ENCODE measurements around the gene COL23A1. TPM values are rescaled to one million over a fixed set of nuclear protein-coding genes. Genes with fewer than 3 reads are reported as not detected.

Gene COL23A1
- total RNA-seq, 4 donors from 2014 or later, result 0.44 to 0.65 (median 0.57) TPM; not detected in 1

- no peak for TF ChIP-seq CTCF (IDR thresholded peaks at IDR 0.05; ENCODE audit: low read depth)
Observed at GRCh38 chr5:178289438-178289837, 300.8 kb downstream of the COL23A1 start.

GRCh38 chr5:178288401-178289368 lies 301.5 kb downstream of the COL23A1 start:
- TF ChIP-seq CTCF (IDR thresholded peaks at IDR 0.05; ENCODE audit: low read depth), result no peak

GRCh38 chr5:178287791-178288105 lies 302.4 kb downstream of the COL23A1 start:
- TF ChIP-seq CTCF (IDR thresholded peaks at IDR 0.05; ENCODE audit: low read depth), result no peak

- no peak for TF ChIP-seq CTCF (IDR thresholded peaks at IDR 0.05; ENCODE audit: low read depth)
Observed at GRCh38 chr5:178287091-178287790, 303.0 kb downstream of the COL23A1 start.

GRCh38 chr5:178286226-178287090 lies 303.7 kb downstream of the COL23A1 start:
- TF ChIP-seq CTCF (IDR thresholded peaks at IDR 0.05; ENCODE audit: low read depth), result no peak

- TF ChIP-seq CTCF (IDR thresholded peaks at IDR 0.05; ENCODE audit: low read depth), result no peak
Observed at GRCh38 chr5:178285399-178286225, 304.6 kb downstream of the COL23A1 start.
